H1 (cell line): Measurements from ENCODE around the gene MACROD2. TPM values are rescaled to one million over a fixed set of nuclear protein-coding genes. Genes with fewer than 3 reads are reported as not detected.

Experiments used
- BCL11A ChIP-seq, 2 experiments: IDR thresholded peaks; one replicate each; pipeline ENCODE4 v1.6.1; 2011; ENCODE audit warnings: low read depth in 2 of 2, low read length in 2 of 2, mild to moderate bottlenecking in 2 of 2
- CTBP2 ChIP-seq: IDR thresholded peaks from 2 replicates; pipeline ENCODE4 v1.7.0; 2011; ENCODE audit warnings: borderline replicate concordance, mild to moderate bottlenecking, moderate library complexity, mixed read lengths, low read length; ENCODE audit not compliant: insufficient read depth, insufficient read length
- MAFK ChIP-seq: IDR thresholded peaks from 2 replicates; pipeline ENCODE4 v1.6.1; 2012; ENCODE audit warnings: low read depth, mild to moderate bottlenecking, improper control_type of control experiment, low read length
- NANOG ChIP-seq: IDR thresholded peaks from 2 replicates; pipeline ENCODE4 v1.6.1; 2011; ENCODE audit warnings: low read length, low read depth, mild to moderate bottlenecking, inconsistent platforms; ENCODE audit not compliant: insufficient read depth, poor library complexity, severe bottlenecking
- RNF2 ChIP-seq: fragments of 200-900, 300-1000 bp; sonication (generic); IDR thresholded peaks from 2 replicates; pipeline ENCODE4 v1.7.1; 2016; ENCODE audit warnings: borderline replicate concordance, low read depth, mild to moderate bottlenecking, antibody characterized with exemption, low read length; ENCODE audit not compliant: poor library complexity, severe bottlenecking; ENCODE audit errors: missing control alignments
- SIRT6 ChIP-seq: IDR thresholded peaks from one replicate; pipeline ENCODE4 v1.7.1; 2012; ENCODE audit warnings: low read length, inconsistent platforms
- SIX5 ChIP-seq: IDR thresholded peaks from 2 replicates; pipeline ENCODE4 v1.6.1; 2011; ENCODE audit warnings: mild to moderate bottlenecking, low read depth, low read length
- SP1 ChIP-seq: IDR thresholded peaks from 2 replicates; pipeline ENCODE4 v1.6.1; 2011; ENCODE audit warnings: low read depth, low read length
- SP4 ChIP-seq: IDR thresholded peaks from 2 replicates; pipeline ENCODE4 v1.6.1; 2012; ENCODE audit warnings: low read length, inconsistent platforms
- polyA plus RNA-seq, 7 experiments: library from polyadenylated mRNA; depleted of rRNA in 3 of 7; stranded (reverse) in 5 of 7; unstranded in 2 of 7; fragments of >200 nt in 5 of 7; fragments of 200-250 nt in 2 of 7; gene quantifications; 1 replicate in 5 of 7; 2 replicates in 1 of 7; 4 replicates in 1 of 7; pipeline versions ENCODE4 v1.2.1 to v1.2.3, GENCODE V29; 2011 to 2013; ENCODE audit warnings: missing spikeins in 2 of 7, mixed read lengths in 2 of 7
- total RNA-seq: library from RNA; stranded (reverse); fragmentation: NEBNext Ultra II Directional; extraction: Animal tissue kit (Norgen Biotek cat#: 25700); gene quantifications from 2 replicates; pipeline ENCODE4 v1.2.1, GENCODE V29; 2021
- TF ChIP-seq, protein P1 (sequence below): fragments of 300-600 bp; sonication (generic); IDR thresholded peaks from 2 replicates; pipeline ENCODE4 v1.7.1; 2012; ENCODE audit warnings: low read length, moderate library complexity, mild to moderate bottlenecking, inconsistent platforms; ENCODE audit not compliant: insufficient replicate concordance
- TF ChIP-seq, protein P2 (sequence below): IDR thresholded peaks from 2 replicates; pipeline ENCODE4 v1.6.1; 2011; ENCODE audit warnings: low read length, improper control_type of control experiment

MACROD2 gene
- total and polyA plus RNA-seq, 2 of the 8 experiments (the other 6 are each of a cell fraction or from before 2014, with no cell fraction given), result 0.70 to 3.9 TPM

DNA sequence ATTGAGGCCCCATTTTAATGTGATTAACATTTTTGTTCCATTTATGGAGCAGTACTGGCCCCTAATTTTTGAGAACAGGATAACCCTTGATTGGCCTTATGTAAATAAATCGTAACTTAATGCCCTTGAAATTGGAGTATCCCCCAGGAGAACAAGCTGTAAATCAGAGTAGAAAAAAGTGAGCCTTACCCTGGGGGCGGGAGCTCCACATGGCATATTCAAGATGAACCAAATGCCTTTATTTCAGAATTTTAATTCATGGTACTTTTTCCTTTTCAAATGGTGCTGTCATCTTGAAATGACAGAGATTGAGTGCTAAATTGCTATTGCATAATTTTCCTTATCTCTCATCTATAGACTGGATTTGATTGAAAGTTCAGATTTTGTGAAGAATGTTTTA, 1151.6 kb downstream of the MACROD2 start (continued):
- TF ChIP-seq, protein P1, sequence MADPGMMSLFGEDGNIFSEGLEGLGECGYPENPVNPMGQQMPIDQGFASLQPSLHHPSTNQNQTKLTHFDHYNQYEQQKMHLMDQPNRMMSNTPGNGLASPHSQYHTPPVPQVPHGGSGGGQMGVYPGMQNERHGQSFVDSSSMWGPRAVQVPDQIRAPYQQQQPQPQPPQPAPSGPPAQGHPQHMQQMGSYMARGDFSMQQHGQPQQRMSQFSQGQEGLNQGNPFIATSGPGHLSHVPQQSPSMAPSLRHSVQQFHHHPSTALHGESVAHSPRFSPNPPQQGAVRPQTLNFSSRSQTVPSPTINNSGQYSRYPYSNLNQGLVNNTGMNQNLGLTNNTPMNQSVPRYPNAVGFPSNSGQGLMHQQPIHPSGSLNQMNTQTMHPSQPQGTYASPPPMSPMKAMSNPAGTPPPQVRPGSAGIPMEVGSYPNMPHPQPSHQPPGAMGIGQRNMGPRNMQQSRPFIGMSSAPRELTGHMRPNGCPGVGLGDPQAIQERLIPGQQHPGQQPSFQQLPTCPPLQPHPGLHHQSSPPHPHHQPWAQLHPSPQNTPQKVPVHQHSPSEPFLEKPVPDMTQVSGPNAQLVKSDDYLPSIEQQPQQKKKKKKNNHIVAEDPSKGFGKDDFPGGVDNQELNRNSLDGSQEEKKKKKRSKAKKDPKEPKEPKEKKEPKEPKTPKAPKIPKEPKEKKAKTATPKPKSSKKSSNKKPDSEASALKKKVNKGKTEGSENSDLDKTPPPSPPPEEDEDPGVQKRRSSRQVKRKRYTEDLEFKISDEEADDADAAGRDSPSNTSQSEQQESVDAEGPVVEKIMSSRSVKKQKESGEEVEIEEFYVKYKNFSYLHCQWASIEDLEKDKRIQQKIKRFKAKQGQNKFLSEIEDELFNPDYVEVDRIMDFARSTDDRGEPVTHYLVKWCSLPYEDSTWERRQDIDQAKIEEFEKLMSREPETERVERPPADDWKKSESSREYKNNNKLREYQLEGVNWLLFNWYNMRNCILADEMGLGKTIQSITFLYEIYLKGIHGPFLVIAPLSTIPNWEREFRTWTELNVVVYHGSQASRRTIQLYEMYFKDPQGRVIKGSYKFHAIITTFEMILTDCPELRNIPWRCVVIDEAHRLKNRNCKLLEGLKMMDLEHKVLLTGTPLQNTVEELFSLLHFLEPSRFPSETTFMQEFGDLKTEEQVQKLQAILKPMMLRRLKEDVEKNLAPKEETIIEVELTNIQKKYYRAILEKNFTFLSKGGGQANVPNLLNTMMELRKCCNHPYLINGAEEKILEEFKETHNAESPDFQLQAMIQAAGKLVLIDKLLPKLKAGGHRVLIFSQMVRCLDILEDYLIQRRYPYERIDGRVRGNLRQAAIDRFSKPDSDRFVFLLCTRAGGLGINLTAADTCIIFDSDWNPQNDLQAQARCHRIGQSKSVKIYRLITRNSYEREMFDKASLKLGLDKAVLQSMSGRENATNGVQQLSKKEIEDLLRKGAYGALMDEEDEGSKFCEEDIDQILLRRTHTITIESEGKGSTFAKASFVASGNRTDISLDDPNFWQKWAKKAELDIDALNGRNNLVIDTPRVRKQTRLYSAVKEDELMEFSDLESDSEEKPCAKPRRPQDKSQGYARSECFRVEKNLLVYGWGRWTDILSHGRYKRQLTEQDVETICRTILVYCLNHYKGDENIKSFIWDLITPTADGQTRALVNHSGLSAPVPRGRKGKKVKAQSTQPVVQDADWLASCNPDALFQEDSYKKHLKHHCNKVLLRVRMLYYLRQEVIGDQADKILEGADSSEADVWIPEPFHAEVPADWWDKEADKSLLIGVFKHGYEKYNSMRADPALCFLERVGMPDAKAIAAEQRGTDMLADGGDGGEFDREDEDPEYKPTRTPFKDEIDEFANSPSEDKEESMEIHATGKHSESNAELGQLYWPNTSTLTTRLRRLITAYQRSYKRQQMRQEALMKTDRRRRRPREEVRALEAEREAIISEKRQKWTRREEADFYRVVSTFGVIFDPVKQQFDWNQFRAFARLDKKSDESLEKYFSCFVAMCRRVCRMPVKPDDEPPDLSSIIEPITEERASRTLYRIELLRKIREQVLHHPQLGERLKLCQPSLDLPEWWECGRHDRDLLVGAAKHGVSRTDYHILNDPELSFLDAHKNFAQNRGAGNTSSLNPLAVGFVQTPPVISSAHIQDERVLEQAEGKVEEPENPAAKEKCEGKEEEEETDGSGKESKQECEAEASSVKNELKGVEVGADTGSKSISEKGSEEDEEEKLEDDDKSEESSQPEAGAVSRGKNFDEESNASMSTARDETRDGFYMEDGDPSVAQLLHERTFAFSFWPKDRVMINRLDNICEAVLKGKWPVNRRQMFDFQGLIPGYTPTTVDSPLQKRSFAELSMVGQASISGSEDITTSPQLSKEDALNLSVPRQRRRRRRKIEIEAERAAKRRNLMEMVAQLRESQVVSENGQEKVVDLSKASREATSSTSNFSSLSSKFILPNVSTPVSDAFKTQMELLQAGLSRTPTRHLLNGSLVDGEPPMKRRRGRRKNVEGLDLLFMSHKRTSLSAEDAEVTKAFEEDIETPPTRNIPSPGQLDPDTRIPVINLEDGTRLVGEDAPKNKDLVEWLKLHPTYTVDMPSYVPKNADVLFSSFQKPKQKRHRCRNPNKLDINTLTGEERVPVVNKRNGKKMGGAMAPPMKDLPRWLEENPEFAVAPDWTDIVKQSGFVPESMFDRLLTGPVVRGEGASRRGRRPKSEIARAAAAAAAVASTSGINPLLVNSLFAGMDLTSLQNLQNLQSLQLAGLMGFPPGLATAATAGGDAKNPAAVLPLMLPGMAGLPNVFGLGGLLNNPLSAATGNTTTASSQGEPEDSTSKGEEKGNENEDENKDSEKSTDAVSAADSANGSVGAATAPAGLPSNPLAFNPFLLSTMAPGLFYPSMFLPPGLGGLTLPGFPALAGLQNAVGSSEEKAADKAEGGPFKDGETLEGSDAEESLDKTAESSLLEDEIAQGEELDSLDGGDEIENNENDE, result no peak
- TF ChIP-seq SIRT6, result no peak
- no peak for TF ChIP-seq MAFK
- no peak for TF ChIP-seq NANOG
- no peak for TF ChIP-seq CTBP2
- no peak for TF ChIP-seq BCL11A (IDR thresholded peaks at IDR 0.05; ENCODE audit: low read depth in 2 of 2, low read length in 2 of 2)
- no peak for TF ChIP-seq RNF2
- no peak for TF ChIP-seq SP1
- TF ChIP-seq SP4, result no peak
- TF ChIP-seq, protein P2, sequence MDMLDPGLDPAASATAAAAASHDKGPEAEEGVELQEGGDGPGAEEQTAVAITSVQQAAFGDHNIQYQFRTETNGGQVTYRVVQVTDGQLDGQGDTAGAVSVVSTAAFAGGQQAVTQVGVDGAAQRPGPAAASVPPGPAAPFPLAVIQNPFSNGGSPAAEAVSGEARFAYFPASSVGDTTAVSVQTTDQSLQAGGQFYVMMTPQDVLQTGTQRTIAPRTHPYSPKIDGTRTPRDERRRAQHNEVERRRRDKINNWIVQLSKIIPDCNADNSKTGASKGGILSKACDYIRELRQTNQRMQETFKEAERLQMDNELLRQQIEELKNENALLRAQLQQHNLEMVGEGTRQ, result no peak
- no peak for TF ChIP-seq SIX5
